ENCODE measurements around the gene PRICKLE1. TPM values are rescaled to one million over a fixed set of nuclear protein-coding genes. Genes with fewer than 3 reads are reported as not detected.

The PRICKLE1 gene
- total and polyA plus RNA-seq, 4 donors, result 0.50 to 34.9 (median 14.8) TPM

GRCh38 chr12:42409471-42409870 is 180.1 kb downstream of the PRICKLE1 start:
- Histone ChIP-seq H3K4me1 (ENCODE audit: control insufficient read depth in 1 of 2, insufficient read depth in 2 of 2, low read length in 2 of 2) (no peaks in the 10 kb centered on the region), H3K27me3 (ENCODE audit: control insufficient read depth in 1 of 2, insufficient read depth in 2 of 2, low read length in 1 of 2) (no peaks in the 10 kb centered on the region), H3K9me3 (ENCODE audit: control insufficient read depth, low read length) (no peaks in the 10 kb centered on the region), H3K4me3 (ENCODE audit: low read length in 2 of 2) (no peak overlapping the region), H3K36me3 (ENCODE audit: control insufficient read depth in 1 of 2, insufficient read depth in 2 of 2, low read length in 1 of 2) (no peaks in the 10 kb centered on the region), H3K27ac (ENCODE audit: low read depth in 1 of 2, low read length in 2 of 2) (no peak overlapping the region)
- intact Hi-C loops (cut with DNase I), result no loop called here
- no peak for DNase-seq
- WGBS, 2 donors, result 77% methylated on average over 2 of the region's 2 CpGs
- no peak for ATAC-seq (ENCODE audit: low FRiP score)

- intact Hi-C loops (cut with DNase I), result no loop called here
- ATAC-seq (ENCODE audit: low FRiP score) (no peak), DNase-seq (no peak)
- Histone ChIP-seq H3K4me3 (ENCODE audit: low read length in 2 of 2) (no peak overlapping the region), H3K27me3 (ENCODE audit: control insufficient read depth in 1 of 2, insufficient read depth in 2 of 2, low read length in 1 of 2) (no peaks in the 10 kb centered on the region), H3K9me3 (ENCODE audit: control insufficient read depth, low read length) (no peaks in the 10 kb centered on the region), H3K4me1 (ENCODE audit: control insufficient read depth in 1 of 2, insufficient read depth in 2 of 2, low read length in 2 of 2) (no peaks in the 10 kb centered on the region), H3K36me3 (ENCODE audit: control insufficient read depth in 1 of 2, insufficient read depth in 2 of 2, low read length in 1 of 2) (no peaks in the 10 kb centered on the region), H3K27ac (ENCODE audit: low read depth in 1 of 2, low read length in 2 of 2) (no peak overlapping the region)
- WGBS, 2 donors, result 96 to 97% methylated on average over 1 of the region's 1 CpG
Measured at GRCh38 chr12:42407306-42407705, 182.2 kb downstream of the PRICKLE1 start.
